NCI-H69 (cell line): ENCODE data around the gene TOX2.

Source experiments
- DNase-seq: peaks from one replicate; lab custom pipeline; 2025; lab: John Stamatoyannopoulos, UW

TOX2 gene

GRCh38 chr20:44064501-44065400 is 150.1 kb downstream of the TOX2 start:
- DNase-seq, result no peak

- no peak for DNase-seq
Measured at GRCh38 chr20:44065401-44066340, 151.0 kb downstream of the TOX2 start.

GRCh38 chr20:44066645-44067606 is 152.3 kb downstream of the TOX2 start:
- DNase-seq, result no peak

GRCh38 chr20:44067650-44068081 is 153.0 kb downstream of the TOX2 start:
- DNase-seq, result no peak

GRCh38 chr20:44068316-44069201 is 153.9 kb downstream of the TOX2 start:
- DNase-seq, result no peak

GRCh38 chr20:44069203-44070011 is 154.8 kb downstream of the TOX2 start:
- no peak for DNase-seq

GRCh38 chr20:44070139-44070900 is 155.7 kb downstream of the TOX2 start:
- DNase-seq, result no peak

- no peak for DNase-seq
Measured at GRCh38 chr20:44071057-44071456, 156.4 kb downstream of the TOX2 start.

GRCh38 chr20:44071526-44072111 is 157.0 kb downstream of the TOX2 start:
- no peak for DNase-seq

GRCh38 chr20:44072384-44072783 is 157.7 kb downstream of the TOX2 start:
- DNase-seq, result no peak

GRCh38 chr20:44073011-44073674 is 158.5 kb downstream of the TOX2 start:
- DNase-seq, result no peak

GRCh38 chr20:44073675-44074071 is 159.0 kb downstream of the TOX2 start:
- no peak for DNase-seq

GRCh38 chr20:44074252-44075151 is 159.8 kb downstream of the TOX2 start:
- DNase-seq, result no peak

GRCh38 chr20:44075191-44075949 is 160.7 kb downstream of the TOX2 start:
- no peak for DNase-seq

- DNase-seq, result no peak
Measured at GRCh38 chr20:44075950-44076232, 161.2 kb downstream of the TOX2 start.

GRCh38 chr20:44079291-44079690 is 164.6 kb downstream of the TOX2 start:
- DNase-seq, result no peak
